Heart left ventricle (tissue), 13 donors: ENCODE results near the gene DLGAP1.

Source experiments
- CTCF ChIP-seq, 12 donors: fragments of 200-600 bp; sonication (generic) in 4 of 12; IDR thresholded peaks; one replicate each; pipeline versions ENCODE4 v1.5.0 to v1.8.0; 2018 to 2022; ENCODE audit warnings: antibody characterized with exemption in 12 of 12, mild to moderate bottlenecking in 5 of 12
- POLR2A ChIP-seq, 2 donors: fragments of 450-650 bp; IDR thresholded peaks; one replicate each; pipeline ENCODE4 v1.6.1; 2017; ENCODE audit warnings: antibody characterized with exemption in 2 of 2, mild to moderate bottlenecking in 2 of 2, moderate library complexity in 2 of 2
- donor health status: ischemic (EF 13 %, LVEDD 7.1; RV severe dilation, severe dysfunction).
- donor health status: DM: no; HTN: yes; CAD: no.
- donor health status: DM: no; HTN: no; CAD: no.
- donor health status: ischemic (EF 25% LVEDD 6.9; RV normal size, moderate dysfunction).
- donor health status: ischemic (EF 25% LVEDD 5.7; RV mildly dilated, moderate dysfunction).
- donor health status: ischemic (EF 35%, LVEDD 5.7; RV mildly dilated, moderate dysfunction).
- donor health status: nonischemic (EF 11% LVEDD 7.7; RV severe dilation, severe dysfunction).
- donor health status: DM: yes; HTN: yes; CAD: no.
- donor health status: PGD.
- donor health status: ischemic (EF 29% LVEDD 5.4; RV normal size, mild dysfunction).
- donor health status: nonischemic (EF 23%, LVEDD 6.1; RV moderate dilation, normal function).

DNA sequence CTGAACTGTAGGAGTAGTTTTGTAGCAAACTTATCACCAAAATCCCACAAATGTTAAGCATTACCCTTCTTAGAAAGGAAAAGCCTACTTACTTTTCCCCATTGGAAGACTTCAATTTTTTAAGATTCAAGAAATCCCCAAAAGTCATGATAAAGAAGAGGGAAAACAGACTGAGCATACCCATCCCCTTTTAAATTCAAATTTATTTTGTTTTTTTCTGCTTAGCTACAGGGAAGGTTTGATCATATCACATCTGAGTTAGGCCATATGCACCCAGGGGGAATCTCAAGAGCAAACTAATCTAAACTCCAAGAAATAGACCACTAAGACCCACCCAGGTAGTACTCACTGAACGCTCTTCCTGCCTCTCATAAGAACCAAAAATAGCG lies 830.6 kb downstream of the DLGAP1 start:
- no peak for TF ChIP-seq CTCF (IDR thresholded peaks at IDR 0.05)
- no peak for TF ChIP-seq POLR2A (IDR thresholded peaks at IDR 0.05)
